HL-60 (cell line): ENCODE data around the gene CBLB.

Experiments used
- DNase-seq, 2 experiments: peaks; one replicate each; pipeline ENCODE4 v3.0.0-alpha.2; 2010 to 2020; ENCODE audit warnings: low read depth in 1 of 2, low spot score in 1 of 2
- H3K27ac ChIP-seq: fragments of 250-450 bp; sonication (Bioruptor Pico); replicated peaks from 2 replicates; pipeline ENCODE4 v1.5.1; 2020; ENCODE audit warnings: mild to moderate bottlenecking, moderate library complexity
- H3K27me3 ChIP-seq: fragments of 250-450 bp; sonication (Bioruptor Pico); 2 replicates; pipeline ENCODE4 v1.5.1; 2021; ENCODE audit warnings: mild to moderate bottlenecking, moderate library complexity; ENCODE audit not compliant: insufficient read depth, poor library complexity, severe bottlenecking
- H3K4me3 ChIP-seq: replicated peaks from 2 replicates; pipeline ENCODE4 v1.5.1; 2011; ENCODE audit warnings: mild to moderate bottlenecking, control low read depth, low read length; ENCODE audit not compliant: insufficient read depth
- CTCF ChIP-seq: IDR thresholded peaks from one replicate; pipeline ENCODE4 v1.5.1; 2011; ENCODE audit warnings: low read length, control low read depth, inconsistent platforms; ENCODE audit not compliant: insufficient read depth
- GABPA ChIP-seq: IDR thresholded peaks from 2 replicates; pipeline ENCODE4 v1.6.1; 2012; ENCODE audit warnings: low read depth
- POLR2AphosphoS5 ChIP-seq: IDR thresholded peaks from 2 replicates; pipeline ENCODE4 v1.6.1; 2012; ENCODE audit warnings: low read depth
- SPI1 ChIP-seq: IDR thresholded peaks from 2 replicates; pipeline ENCODE4 v1.6.1; 2012; ENCODE audit warnings: low read depth, mild to moderate bottlenecking, borderline replicate concordance
- TF ChIP-seq, protein P1 (sequence below): IDR thresholded peaks from 2 replicates; pipeline ENCODE4 v1.6.1; 2012; ENCODE audit warnings: low read depth; ENCODE audit not compliant: insufficient replicate concordance

Gene CBLB

GRCh38 chr3:105791131-105791530, 77.7 kb downstream of the CBLB start:
- no peak for DNase-seq
- H3K27ac ChIP-seq = no peak overlapping the region
- TF ChIP-seq POLR2AphosphoS5 = no peak
- TF ChIP-seq CTCF = no peak
- TF ChIP-seq, protein P1, sequence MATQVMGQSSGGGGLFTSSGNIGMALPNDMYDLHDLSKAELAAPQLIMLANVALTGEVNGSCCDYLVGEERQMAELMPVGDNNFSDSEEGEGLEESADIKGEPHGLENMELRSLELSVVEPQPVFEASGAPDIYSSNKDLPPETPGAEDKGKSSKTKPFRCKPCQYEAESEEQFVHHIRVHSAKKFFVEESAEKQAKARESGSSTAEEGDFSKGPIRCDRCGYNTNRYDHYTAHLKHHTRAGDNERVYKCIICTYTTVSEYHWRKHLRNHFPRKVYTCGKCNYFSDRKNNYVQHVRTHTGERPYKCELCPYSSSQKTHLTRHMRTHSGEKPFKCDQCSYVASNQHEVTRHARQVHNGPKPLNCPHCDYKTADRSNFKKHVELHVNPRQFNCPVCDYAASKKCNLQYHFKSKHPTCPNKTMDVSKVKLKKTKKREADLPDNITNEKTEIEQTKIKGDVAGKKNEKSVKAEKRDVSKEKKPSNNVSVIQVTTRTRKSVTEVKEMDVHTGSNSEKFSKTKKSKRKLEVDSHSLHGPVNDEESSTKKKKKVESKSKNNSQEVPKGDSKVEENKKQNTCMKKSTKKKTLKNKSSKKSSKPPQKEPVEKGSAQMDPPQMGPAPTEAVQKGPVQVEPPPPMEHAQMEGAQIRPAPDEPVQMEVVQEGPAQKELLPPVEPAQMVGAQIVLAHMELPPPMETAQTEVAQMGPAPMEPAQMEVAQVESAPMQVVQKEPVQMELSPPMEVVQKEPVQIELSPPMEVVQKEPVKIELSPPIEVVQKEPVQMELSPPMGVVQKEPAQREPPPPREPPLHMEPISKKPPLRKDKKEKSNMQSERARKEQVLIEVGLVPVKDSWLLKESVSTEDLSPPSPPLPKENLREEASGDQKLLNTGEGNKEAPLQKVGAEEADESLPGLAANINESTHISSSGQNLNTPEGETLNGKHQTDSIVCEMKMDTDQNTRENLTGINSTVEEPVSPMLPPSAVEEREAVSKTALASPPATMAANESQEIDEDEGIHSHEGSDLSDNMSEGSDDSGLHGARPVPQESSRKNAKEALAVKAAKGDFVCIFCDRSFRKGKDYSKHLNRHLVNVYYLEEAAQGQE = no peak
- TF ChIP-seq GABPA = no peak
- no peak for TF ChIP-seq SPI1
- H3K27me3 ChIP-seq = no peaks in the 10 kb centered on the region
- H3K4me3 ChIP-seq = no peak overlapping the region

DNA sequence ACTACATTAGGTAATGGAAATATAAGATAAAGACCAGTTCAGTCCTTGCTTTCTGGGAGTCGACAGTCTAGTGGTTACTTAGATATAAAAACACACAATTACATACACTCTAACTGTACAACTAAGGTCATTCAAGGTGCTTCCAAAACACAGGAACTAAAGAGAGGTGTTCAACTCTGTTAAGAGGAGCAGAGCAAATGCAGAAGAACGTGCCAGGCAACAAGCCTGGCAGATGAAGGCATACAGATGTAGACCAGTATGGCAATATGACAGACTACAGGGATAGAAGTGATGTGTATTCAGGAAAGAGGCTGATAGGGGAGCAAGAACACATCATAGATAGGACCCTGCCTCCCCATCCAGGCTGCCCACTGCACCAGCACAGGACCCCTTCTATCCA, 78.3 kb downstream of the CBLB start:
- no peak for DNase-seq
- Histone ChIP-seq H3K27ac (no peak overlapping the region), H3K27me3 (no peaks in the 10 kb centered on the region), H3K4me3 (no peak overlapping the region)
- TF ChIP-seq CTCF (no peak), POLR2AphosphoS5 (no peak), SPI1 (no peak), GABPA (no peak)
- TF ChIP-seq, protein P1 = no peak

- H3K27ac ChIP-seq = no peak overlapping the region
- TF ChIP-seq, protein P1 = no peak
- no peak for TF ChIP-seq POLR2AphosphoS5
- TF ChIP-seq CTCF = no peak
- TF ChIP-seq SPI1 = no peak
- no peak for TF ChIP-seq GABPA
- H3K4me3 ChIP-seq = no peak overlapping the region
- no peak for DNase-seq
- H3K27me3 ChIP-seq = no peaks in the 10 kb centered on the region
These were observed 80.2 kb downstream of the CBLB start for GRCh38 chr3:105788593-105788992.
